SK-N-SH (cell line): ENCODE data around the gene CHST12. TPM values are rescaled to one million over a fixed set of nuclear protein-coding genes. Genes with fewer than 3 reads are reported as not detected.

Experiments
- CTCF ChIA-PET: fragments of 300-600, 350-600 bp; formaldehyde crosslinking; extraction: SDS; loops from one replicate; lab custom pipeline; 2021; lab: Yijun Ruan, JAX
- POLR2A ChIA-PET: fragments of 350-600 bp; sonication (Branson Sonifier 250); formaldehyde crosslinking; extraction: SDS; loops from one replicate; lab custom pipeline; 2020; ENCODE audit warnings: antibody characterized with exemption, inconsistent platforms; lab: Yijun Ruan, JAX
- DNase-seq: peaks from one replicate; pipeline ENCODE4 v3.0.0; 2012
- H2AFZ ChIP-seq: fragments of 200-600 bp; sonication (generic); 2 replicates; pipeline ENCODE4 v1.8.1; 2016; ENCODE audit warnings: antibody characterized with exemption, mild to moderate bottlenecking, low read depth
- H3F3A ChIP-seq: fragments of 200-600 bp; sonication (generic); replicated peaks from 2 replicates; pipeline ENCODE3; 2016; ENCODE audit warnings: antibody characterized with exemption, mild to moderate bottlenecking; ENCODE audit not compliant: insufficient read depth
- H3K27ac ChIP-seq, 2 experiments: fragments of 200-500 bp in 1 of 2; fragments of 200-600 bp in 1 of 2; sonication (Bioruptor generic) in 1 of 2; sonication (generic), shearing (Covaris generic) in 1 of 2; 2 replicates each; pipeline versions ENCODE4 v1.5.1 to v1.6.1; 2014 to 2016; ENCODE audit warnings: low read depth in 2 of 2, inconsistent platforms in 1 of 2, low read length in 1 of 2, mild to moderate bottlenecking in 1 of 2, mixed read lengths in 1 of 2
- H3K27me3 ChIP-seq: fragments of 200-600 bp; sonication (generic), shearing (Covaris generic); 2 replicates; pipeline ENCODE4 v1.6.1; 2016; ENCODE audit warnings: mixed run types; ENCODE audit not compliant: insufficient read depth
- H3K36me3 ChIP-seq, 2 experiments: fragments of 200-500 bp in 1 of 2; fragments of 200-600 bp in 1 of 2; sonication (Bioruptor generic) in 1 of 2; sonication (generic) in 1 of 2; replicated peaks in 1 of 2; 2 replicates each; pipeline versions ENCODE3 to v1.5.1; 2014 to 2016; ENCODE audit warnings: low read length in 1 of 2, mild to moderate bottlenecking in 1 of 2; ENCODE audit not compliant: insufficient read depth in 2 of 2, control insufficient read depth in 1 of 2
- H3K4me1 ChIP-seq, 2 experiments: fragments of 200-500 bp in 1 of 2; fragments of 200-600 bp in 1 of 2; sonication (Bioruptor generic) in 1 of 2; sonication (generic), shearing (Covaris generic) in 1 of 2; 2 replicates each; pipeline versions ENCODE4 v1.5.1 to v1.6.1; 2014 to 2016; ENCODE audit warnings: low read depth in 1 of 2, low read length in 1 of 2, mixed run types in 1 of 2; ENCODE audit not compliant: insufficient read depth in 2 of 2, control insufficient read depth in 1 of 2
- H3K4me2 ChIP-seq: fragments of 200-600 bp; sonication (generic), shearing (Covaris generic); 2 replicates; pipeline ENCODE4 v1.6.1; 2017; ENCODE audit warnings: mixed run types
- H3K4me3 ChIP-seq, 2 experiments: fragments of 200-500 bp in 1 of 2; fragments of 200-600 bp in 1 of 2; sonication (Bioruptor generic) in 1 of 2; sonication (generic), shearing (Covaris generic) in 1 of 2; 2 replicates each; pipeline versions ENCODE4 v1.5.1 to v1.8.1; 2014 to 2016; ENCODE audit warnings: low read depth in 2 of 2, inconsistent platforms in 1 of 2, low read length in 1 of 2, mild to moderate bottlenecking in 1 of 2, mixed read lengths in 1 of 2, moderate library complexity in 1 of 2
- H3K79me2 ChIP-seq: fragments of 200-600 bp; sonication (generic); 2 replicates; pipeline ENCODE4 v1.8.1; 2017; ENCODE audit warnings: mild to moderate bottlenecking; ENCODE audit not compliant: insufficient read depth
- H3K9ac ChIP-seq: fragments of 200-600 bp; sonication (generic); 2 replicates; pipeline ENCODE4 v1.6.1; 2017; ENCODE audit warnings: mixed run types
- H3K9me2 ChIP-seq: fragments of 200-600 bp; sonication (generic); 2 replicates; pipeline ENCODE4 v1.6.1; 2017; ENCODE audit warnings: mixed run types
- H3K9me3 ChIP-seq: fragments of 200-600 bp; sonication (generic); 2 replicates; pipeline ENCODE4 v1.6.1; 2017; ENCODE audit warnings: mixed run types, mild to moderate bottlenecking, moderate library complexity
- H4K20me1 ChIP-seq: fragments of 200-600 bp; sonication (generic); 2 replicates; pipeline ENCODE4 v1.6.1; 2017; ENCODE audit warnings: mild to moderate bottlenecking, mixed run types; ENCODE audit not compliant: insufficient read depth
- ELF1 ChIP-seq: IDR thresholded peaks from 2 replicates; pipeline ENCODE4 v1.4.0; 2012
- EP300 ChIP-seq, 2 experiments: IDR thresholded peaks; 2 replicates each; pipeline versions ENCODE4 v1.4.0 to v1.6.1; 2012; ENCODE audit warnings: borderline replicate concordance in 1 of 2, low read depth in 1 of 2, low read length in 1 of 2
- EZH2phosphoT487 ChIP-seq: fragments of 200-600 bp; sonication (generic); IDR thresholded peaks from 2 replicates; pipeline ENCODE4 v1.6.1; 2017; ENCODE audit warnings: low read depth, mixed run types, mild to moderate bottlenecking, antibody characterized with exemption, moderate library complexity, borderline replicate concordance
- FOSL2 ChIP-seq: IDR thresholded peaks from 2 replicates; pipeline ENCODE4 v1.4.0; 2012; ENCODE audit warnings: low read depth, mild to moderate bottlenecking, moderate library complexity, borderline replicate concordance
- FOXJ3 ChIP-seq: sonication (generic); formaldehyde crosslinking; IDR thresholded peaks from 2 replicates; pipeline ENCODE4 v1.5.1; 2020; ENCODE audit warnings: mild to moderate bottlenecking, missing genetic modification reagents
- FOXM1 ChIP-seq: IDR thresholded peaks from 2 replicates; pipeline ENCODE4 v1.4.0; 2012; ENCODE audit warnings: low read depth, mild to moderate bottlenecking
- GABPA ChIP-seq: IDR thresholded peaks from 2 replicates; pipeline ENCODE4 v1.4.0; 2012; ENCODE audit warnings: low read depth, mild to moderate bottlenecking
- GATA2 ChIP-seq: sonication (generic); formaldehyde crosslinking; IDR thresholded peaks from 2 replicates; pipeline ENCODE4 v1.5.0; 2020; ENCODE audit warnings: mild to moderate bottlenecking, missing genetic modification reagents
- JUND ChIP-seq: IDR thresholded peaks from 2 replicates; pipeline ENCODE4 v1.4.0; 2012
- MXI1 ChIP-seq: IDR thresholded peaks from 2 replicates; pipeline ENCODE4 v1.6.1; 2012; ENCODE audit warnings: mild to moderate bottlenecking, low read depth, low read length, improper control_type of control experiment
- NFIC ChIP-seq: IDR thresholded peaks from 2 replicates; pipeline ENCODE4 v1.4.0; 2012; ENCODE audit warnings: borderline replicate concordance
- NRF1 ChIP-seq: IDR thresholded peaks from 2 replicates; pipeline ENCODE4 v1.6.1; 2012; ENCODE audit warnings: low read depth, mild to moderate bottlenecking, low read length
- POLR2AphosphoS5 ChIP-seq: IDR thresholded peaks from 2 replicates; pipeline ENCODE4 v1.6.1; 2012; ENCODE audit warnings: low read depth, low read length
- RAD21 ChIP-seq: IDR thresholded peaks from 2 replicates; pipeline ENCODE4 v1.6.1; 2012; ENCODE audit warnings: mild to moderate bottlenecking, low read length
- RCOR1 ChIP-seq: fragments of 150-350 bp; IDR thresholded peaks from 2 replicates; pipeline ENCODE4 v1.6.1; 2017; ENCODE audit warnings: antibody characterized with exemption, low read length
- RXRA ChIP-seq: IDR thresholded peaks from 2 replicates; pipeline ENCODE4 v1.4.0; 2012; ENCODE audit warnings: low read depth, mild to moderate bottlenecking, borderline replicate concordance
- SIN3A ChIP-seq: IDR thresholded peaks from 2 replicates; pipeline ENCODE4 v1.6.1; 2012; ENCODE audit warnings: low read depth, mild to moderate bottlenecking, low read length, moderate library complexity, borderline replicate concordance
- SMC3 ChIP-seq: IDR thresholded peaks from 2 replicates; pipeline ENCODE4 v1.6.1; 2012; ENCODE audit warnings: low read depth, low read length, improper control_type of control experiment
- TCF12 ChIP-seq: IDR thresholded peaks from 2 replicates; pipeline ENCODE4 v1.4.0; 2012
- TEAD4 ChIP-seq: IDR thresholded peaks from 2 replicates; pipeline ENCODE4 v1.4.0; 2012; ENCODE audit warnings: mild to moderate bottlenecking, borderline replicate concordance; ENCODE audit not compliant: insufficient read depth
- WGBS: methylation state at CpG from one replicate; pipeline ENCODE4 v1.1.6; 2017; ENCODE audit warnings: low lambda C conversion rate; 5-methylcytosine and 5-hydroxymethylcytosine counted together
- polyA plus RNA-seq, 3 experiments: library from polyadenylated mRNA; depleted of rRNA; stranded (reverse); fragments of >200 nt; gene quantifications; 2 replicates each; pipeline ENCODE4 v1.2.3, GENCODE V29; 2012
- TF ChIP-seq, protein P1 (sequence below): IDR thresholded peaks from 2 replicates; pipeline ENCODE4 v1.4.0; 2012; ENCODE audit warnings: low read depth
- TF ChIP-seq, protein P2 (sequence below): IDR thresholded peaks from 2 replicates; pipeline ENCODE4 v1.4.0; 2012; ENCODE audit warnings: low read depth, borderline replicate concordance
- TF ChIP-seq, protein P3 (sequence below): IDR thresholded peaks from 2 replicates; pipeline ENCODE4 v1.6.1; 2012; ENCODE audit warnings: mild to moderate bottlenecking, low read depth, low read length, moderate library complexity

CHST12 gene
- polyA plus RNA-seq, 1 of the 3 experiments (the other 2 are of a cell fraction), result 32.7 TPM

DNA sequence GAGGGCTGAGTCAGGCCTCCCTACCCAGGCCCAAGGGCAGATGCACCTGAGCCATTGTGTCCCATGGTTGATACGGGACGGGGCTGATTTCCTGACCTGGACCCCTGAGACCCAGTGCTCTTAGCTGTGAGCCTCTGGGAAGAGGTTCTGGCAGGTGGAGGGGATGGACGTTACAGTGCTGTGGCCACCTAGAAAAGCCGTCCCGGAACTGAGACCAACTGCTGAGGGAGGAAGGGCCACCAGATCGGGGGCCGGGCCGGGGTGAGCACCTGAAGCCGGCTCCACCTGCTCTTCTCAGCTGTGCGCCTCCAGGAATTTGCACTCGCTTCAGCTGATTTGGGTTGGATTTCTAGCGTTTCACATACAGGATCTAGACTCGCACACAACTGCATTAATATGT lies 35.4 kb downstream of the CHST12 start:
- POLR2A ChIA-PET, result no interaction called here
- H3K27me3 ChIP-seq, result no peaks in the 10 kb centered on the region
- H3K4me2 ChIP-seq, result no peak overlapping the region
- no peak overlapping the region for H3K27ac ChIP-seq
- 84% methylated on average over 13 of the region's 13 CpGs for WGBS
- no peaks in the 10 kb centered on the region for H3F3A ChIP-seq
- no peak for TF ChIP-seq RCOR1
- TF ChIP-seq SMC3, result no peak
- TF ChIP-seq NFIC, result no peak
- TF ChIP-seq JUND, result no peak
- no peak for TF ChIP-seq EZH2phosphoT487
- no peak for TF ChIP-seq TEAD4
- TF ChIP-seq POLR2AphosphoS5, result no peak
- no peak for TF ChIP-seq RXRA
- no peak for TF ChIP-seq EP300 (IDR thresholded peaks at IDR 0.05; ENCODE audit: borderline replicate concordance in 1 of 2, low read depth in 1 of 2, low read length in 1 of 2)
- TF ChIP-seq, protein P1, sequence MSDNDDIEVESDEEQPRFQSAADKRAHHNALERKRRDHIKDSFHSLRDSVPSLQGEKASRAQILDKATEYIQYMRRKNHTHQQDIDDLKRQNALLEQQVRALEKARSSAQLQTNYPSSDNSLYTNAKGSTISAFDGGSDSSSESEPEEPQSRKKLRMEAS, result no peak
- H3K9ac ChIP-seq, result no peak overlapping the region
- H3K79me2 ChIP-seq, result no peaks in the 10 kb centered on the region
- no peak for DNase-seq
- H2AFZ ChIP-seq, result no peak overlapping the region
- CTCF ChIA-PET, result interaction anchor here (1.4 to 2.6 kb wide), 2 partner anchors 12 to 30 kb away, joined by 5 to 19 read pairs; no protein-coding TSS in a partner anchor
- H4K20me1 ChIP-seq, result no peaks in the 10 kb centered on the region
- no peaks in the 10 kb centered on the region for H3K9me2 ChIP-seq
- H3K36me3 ChIP-seq, result peaks cover under 1 to 3% of the 10 kb centered on the region in 2 experiments
- H3K4me1 ChIP-seq, result peaks cover 0 to 3% of the 10 kb centered on the region in 2 experiments; a peak in 1 of 4 replicates
- H3K4me3 ChIP-seq, result no peak overlapping the region
- no peaks in the 10 kb centered on the region for H3K9me3 ChIP-seq

DNA sequence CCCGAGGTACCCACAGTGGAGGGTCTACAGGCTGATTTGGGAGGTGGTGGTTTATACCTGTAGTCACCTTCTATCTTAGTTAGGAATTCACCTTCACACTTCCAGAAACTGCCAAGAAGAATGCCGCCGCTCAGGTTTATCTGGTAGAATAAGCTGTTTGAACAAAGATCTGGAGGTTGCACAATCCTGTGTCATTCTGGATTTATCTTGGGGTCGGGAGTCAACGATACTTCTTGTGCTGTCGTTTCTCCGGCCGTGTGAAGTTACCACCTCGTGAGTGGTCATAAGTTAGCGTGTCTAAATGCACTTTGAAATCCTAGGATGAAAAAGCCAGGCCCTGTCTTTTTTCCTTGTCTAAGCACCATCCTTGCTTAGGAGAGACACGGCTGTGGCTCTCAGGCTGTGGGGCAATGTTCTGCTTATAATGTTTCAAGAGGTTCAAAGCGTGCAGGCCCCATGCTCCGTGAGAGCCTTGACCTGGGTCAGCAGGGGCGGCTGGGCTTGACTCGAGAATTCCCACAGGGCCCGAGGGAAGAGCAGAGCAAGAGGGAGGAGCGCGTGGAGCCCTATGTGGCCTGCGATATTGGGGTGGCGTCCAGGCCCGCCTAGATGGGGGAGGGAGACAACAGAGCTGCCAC lies 37.3 kb downstream of the CHST12 start:
- H3K4me1 ChIP-seq, result peaks cover 0 to 3% of the 10 kb centered on the region in 2 experiments; a peak in 1 of 4 replicates
- H3K4me3 ChIP-seq, result no peak overlapping the region
- WGBS, result 93% methylated on average over 20 of the region's 21 CpGs
- DNase-seq, result peak; percentile 31
- no peaks in the 10 kb centered on the region for H3F3A ChIP-seq
- no peak overlapping the region for H3K4me2 ChIP-seq
- H3K9ac ChIP-seq, result no peak overlapping the region
- H3K36me3 ChIP-seq, result peaks cover 0 to 3% of the 10 kb centered on the region in 2 experiments
- no peaks in the 10 kb centered on the region for H3K9me2 ChIP-seq
- ChIA-PET CTCF (interaction anchor here (0.9 to 2.6 kb wide), 4 partner anchors 11 to 30 kb away, joined by 3 to 19 read pairs (median 4); no protein-coding TSS in a partner anchor), POLR2A (interaction anchor here (0.6 kb wide), 1 partner anchor 101 kb away, joined by 3 read pairs; no protein-coding TSS in a partner anchor)
- H2AFZ ChIP-seq, result no peak overlapping the region
- H3K9me3 ChIP-seq, result no peaks in the 10 kb centered on the region
- H3K79me2 ChIP-seq, result no peaks in the 10 kb centered on the region
- H3K27me3 ChIP-seq, result no peaks in the 10 kb centered on the region
- no peak for TF ChIP-seq SMC3
- no peak for TF ChIP-seq FOXM1
- TF ChIP-seq ELF1, result no peak
- no peak for TF ChIP-seq FOSL2
- TF ChIP-seq, protein P1, result no peak
- TF ChIP-seq GATA2 (CRISPR knock-in tag), result no peak
- TF ChIP-seq, protein P2, sequence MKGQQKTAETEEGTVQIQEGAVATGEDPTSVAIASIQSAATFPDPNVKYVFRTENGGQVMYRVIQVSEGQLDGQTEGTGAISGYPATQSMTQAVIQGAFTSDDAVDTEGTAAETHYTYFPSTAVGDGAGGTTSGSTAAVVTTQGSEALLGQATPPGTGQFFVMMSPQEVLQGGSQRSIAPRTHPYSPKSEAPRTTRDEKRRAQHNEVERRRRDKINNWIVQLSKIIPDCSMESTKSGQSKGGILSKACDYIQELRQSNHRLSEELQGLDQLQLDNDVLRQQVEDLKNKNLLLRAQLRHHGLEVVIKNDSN, result no peak
- TF ChIP-seq FOXJ3, result no peak
- no peak for TF ChIP-seq GABPA
- TF ChIP-seq NFIC, result no peak
- no peak for TF ChIP-seq NRF1
- TF ChIP-seq SIN3A, result no peak
- no peak for TF ChIP-seq JUND
- TF ChIP-seq TEAD4, result no peak
- TF ChIP-seq RAD21, result no peak
- TF ChIP-seq TCF12, result no peak
- no peak for TF ChIP-seq MXI1
- TF ChIP-seq, protein P3, sequence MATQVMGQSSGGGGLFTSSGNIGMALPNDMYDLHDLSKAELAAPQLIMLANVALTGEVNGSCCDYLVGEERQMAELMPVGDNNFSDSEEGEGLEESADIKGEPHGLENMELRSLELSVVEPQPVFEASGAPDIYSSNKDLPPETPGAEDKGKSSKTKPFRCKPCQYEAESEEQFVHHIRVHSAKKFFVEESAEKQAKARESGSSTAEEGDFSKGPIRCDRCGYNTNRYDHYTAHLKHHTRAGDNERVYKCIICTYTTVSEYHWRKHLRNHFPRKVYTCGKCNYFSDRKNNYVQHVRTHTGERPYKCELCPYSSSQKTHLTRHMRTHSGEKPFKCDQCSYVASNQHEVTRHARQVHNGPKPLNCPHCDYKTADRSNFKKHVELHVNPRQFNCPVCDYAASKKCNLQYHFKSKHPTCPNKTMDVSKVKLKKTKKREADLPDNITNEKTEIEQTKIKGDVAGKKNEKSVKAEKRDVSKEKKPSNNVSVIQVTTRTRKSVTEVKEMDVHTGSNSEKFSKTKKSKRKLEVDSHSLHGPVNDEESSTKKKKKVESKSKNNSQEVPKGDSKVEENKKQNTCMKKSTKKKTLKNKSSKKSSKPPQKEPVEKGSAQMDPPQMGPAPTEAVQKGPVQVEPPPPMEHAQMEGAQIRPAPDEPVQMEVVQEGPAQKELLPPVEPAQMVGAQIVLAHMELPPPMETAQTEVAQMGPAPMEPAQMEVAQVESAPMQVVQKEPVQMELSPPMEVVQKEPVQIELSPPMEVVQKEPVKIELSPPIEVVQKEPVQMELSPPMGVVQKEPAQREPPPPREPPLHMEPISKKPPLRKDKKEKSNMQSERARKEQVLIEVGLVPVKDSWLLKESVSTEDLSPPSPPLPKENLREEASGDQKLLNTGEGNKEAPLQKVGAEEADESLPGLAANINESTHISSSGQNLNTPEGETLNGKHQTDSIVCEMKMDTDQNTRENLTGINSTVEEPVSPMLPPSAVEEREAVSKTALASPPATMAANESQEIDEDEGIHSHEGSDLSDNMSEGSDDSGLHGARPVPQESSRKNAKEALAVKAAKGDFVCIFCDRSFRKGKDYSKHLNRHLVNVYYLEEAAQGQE, result no peak
- no peak for TF ChIP-seq RXRA
- H4K20me1 ChIP-seq, result no peaks in the 10 kb centered on the region
- no peak overlapping the region for H3K27ac ChIP-seq
